Activated CD8-positive, alpha-beta T cell treated with anti-CD3 and anti-CD28 coated beads for 36 hours (primary cell): Measurements from ENCODE around the gene CCDC183. TPM values are rescaled to one million over a fixed set of nuclear protein-coding genes. Genes with fewer than 3 reads are reported as not detected.

Experiments
- ATAC-seq: fragments of 200-7000 bp; cut with Tn5 transposase; one replicate; pipeline ENCODE4 v1.10.0; 2021; ENCODE audit warnings: mild to moderate bottlenecking, moderate library complexity
- CTCF ChIA-PET: fragments of 350-600 bp; sonication (Branson Sonifier 250); formaldehyde crosslinking; loops from one replicate; lab custom pipeline; 2021; ENCODE audit warnings: antibody characterized with exemption; lab: Charles Lee
- POLR2A ChIA-PET: fragments of 350-600 bp; sonication (Branson Sonifier 250); formaldehyde crosslinking; loops from one replicate; lab custom pipeline; 2021; ENCODE audit warnings: antibody characterized with exemption; lab: Charles Lee
- DNase-seq: peaks from one replicate; pipeline ENCODE4 v3.0.0-alpha.2; 2020
- H3K27ac Mint-ChIP-seq: one replicate; pipeline ENCODE4 v1.8.0; 2021; ENCODE audit warnings: mild to moderate bottlenecking, mixed read lengths
- H3K27me3 Mint-ChIP-seq: one replicate; pipeline ENCODE4 v1.8.0; 2021; ENCODE audit warnings: mixed read lengths
- H3K36me3 Mint-ChIP-seq: one replicate; pipeline ENCODE4 v1.8.0; 2021; ENCODE audit warnings: low read depth, mixed read lengths
- H3K4me1 Mint-ChIP-seq: one replicate; pipeline ENCODE4 v1.8.0; 2021; ENCODE audit warnings: low read depth, mixed read lengths
- H3K4me3 Mint-ChIP-seq: one replicate; pipeline ENCODE4 v1.8.0; 2021; ENCODE audit warnings: mild to moderate bottlenecking, moderate library complexity, mixed read lengths
- H3K9me3 Mint-ChIP-seq: one replicate; pipeline ENCODE4 v1.8.0; 2021; ENCODE audit warnings: mixed read lengths
- CTCF ChIP-seq: fragments of 200-600 bp; IDR thresholded peaks from one replicate; pipeline ENCODE4 v1.8.0; 2022; ENCODE audit warnings: antibody characterized with exemption, mild to moderate bottlenecking
- intact Hi-C: fragments of 100-400 bp; cut with micrococcal nuclease; formaldehyde crosslinking; loops from one replicate; pipeline ENCODE4 v1.10.0; 2022
- total RNA-seq, 2 experiments: library from RNA; stranded (reverse); gene quantifications; one replicate each; pipeline ENCODE4 v1.2.3, GENCODE V29; 2021

Gene CCDC183
- total RNA-seq, 2 experiments from 2014 or later: 0.20 to 0.34 TPM

GRCh38 chr9:136748666-136749611, 47.2 kb upstream of the CCDC183 start:
- ATAC-seq (no peak), DNase-seq (no peak)
- Mint-ChIP-seq H3K9me3 (peaks cover 25% of the 10 kb centered on the region), H3K27ac (no peak overlapping the region), H3K36me3 (peaks cover 7% of the 10 kb centered on the region), H3K4me1 (peaks cover 8% of the 10 kb centered on the region), H3K27me3 (peaks cover 5% of the 10 kb centered on the region), H3K4me3 (no peak overlapping the region)
- ChIA-PET CTCF (interaction anchor here (1.7 kb wide), 1 partner anchor 7 kb away, joined by 5 read pairs; no protein-coding TSS in a partner anchor), POLR2A (interaction anchor here (2.3 kb wide), 1 partner anchor 21 kb away, joined by 10 read pairs; no protein-coding TSS in a partner anchor)
- no peak for TF ChIP-seq CTCF
- intact Hi-C loops: loop anchor here (10.0 kb wide), 1 partner anchor 56 kb away; the partner anchor contains the start of gene RABL6

GRCh38 chr9:136750526-136750925, 45.6 kb upstream of the CCDC183 start:
- peaks cover 7% of the 10 kb centered on the region for H3K36me3 Mint-ChIP-seq
- ChIA-PET POLR2A (interaction anchor here (0.5 to 0.9 kb wide), 2 partner anchors 24 to 49 kb away, joined by 3 to 4 read pairs; no protein-coding TSS in a partner anchor), CTCF (interaction anchor here (1.7 kb wide), 1 partner anchor 9 kb away, joined by 5 read pairs; no protein-coding TSS in a partner anchor)
- no peak overlapping the region for H3K4me3 Mint-ChIP-seq
- peaks cover 6% of the 10 kb centered on the region for H3K27me3 Mint-ChIP-seq
- intact Hi-C loops: no loop called here
- DNase-seq (peak; percentile 30), ATAC-seq (peak; percentile 89)
- H3K9me3 Mint-ChIP-seq: peaks cover 27% of the 10 kb centered on the region
- no peak for TF ChIP-seq CTCF
- no peak overlapping the region for H3K27ac Mint-ChIP-seq
- H3K4me1 Mint-ChIP-seq: peaks cover 8% of the 10 kb centered on the region

GRCh38 chr9:136751244-136751643, 44.9 kb upstream of the CCDC183 start:
- TF ChIP-seq CTCF: no peak
- Mint-ChIP-seq H3K27me3 (peaks cover 12% of the 10 kb centered on the region), H3K4me3 (no peak overlapping the region), H3K27ac (no peak overlapping the region), H3K9me3 (peaks cover 33% of the 10 kb centered on the region), H3K4me1 (peaks cover 8% of the 10 kb centered on the region), H3K36me3 (peaks cover 8% of the 10 kb centered on the region)
- POLR2A ChIA-PET: interaction anchor here (1.1 kb wide), 1 partner anchor 24 kb away, joined by 3 read pairs; no protein-coding TSS in a partner anchor
- CTCF ChIA-PET: interaction anchor here (0.6 to 1.0 kb wide), 2 partner anchors 22 to 295 kb away, joined by 3 to 4 read pairs; no protein-coding TSS in a partner anchor
- intact Hi-C loops: no loop called here
- no peak for DNase-seq
- ATAC-seq: no peak

- Mint-ChIP-seq H3K4me1 (peaks cover 8% of the 10 kb centered on the region), H3K9me3 (peaks cover 34% of the 10 kb centered on the region), H3K27ac (no peak overlapping the region), H3K36me3 (peaks cover 8% of the 10 kb centered on the region), H3K4me3 (no peak overlapping the region), H3K27me3 (peaks cover 12% of the 10 kb centered on the region)
- ChIA-PET POLR2A (interaction anchor here (1.1 kb wide), 1 partner anchor 25 kb away, joined by 3 read pairs; no protein-coding TSS in a partner anchor), CTCF (interaction anchor here (0.6 to 1.0 kb wide), 2 partner anchors 23 to 295 kb away, joined by 3 to 4 read pairs; no protein-coding TSS in a partner anchor)
- no peak for ATAC-seq
- no peak for DNase-seq
- no peak for TF ChIP-seq CTCF
- intact Hi-C loops: no loop called here
Observed at GRCh38 chr9:136751814-136752213, 44.3 kb upstream of the CCDC183 start.
